ENCODE data around the gene SCAF8.
"Not testable (repeated sequence)": the region's sequence is repeated elsewhere in the genome, so short reads cannot be mapped to it uniquely, and the experiment has no call there.

SCAF8 gene

GRCh38 chr6:154806804-154807203 lies 73.6 kb downstream of the SCAF8 start:
- no peak overlapping the region for H2AK5ac ChIP-seq (ENCODE audit: low read depth, low read length)

GRCh38 chr6:154811663-154812062 lies 78.4 kb downstream of the SCAF8 start:
- not testable (repeated sequence) for H2BK5ac ChIP-seq (ENCODE audit: low read length); H2AK5ac ChIP-seq (ENCODE audit: low read depth, low read length); H3K14ac ChIP-seq (ENCODE audit: low read length); H3K18ac ChIP-seq (ENCODE audit: low read length); H3K9ac ChIP-seq (ENCODE audit: low read depth, low read length, poor library complexity); H2BK15ac ChIP-seq (ENCODE audit: low read length); H3K9me3 ChIP-seq (replicated peaks in 1 of 2; ENCODE audit: control insufficient read depth in 2 of 2, insufficient read depth in 1 of 2, low read depth in 1 of 2, low read length in 2 of 2); H3K23ac ChIP-seq (ENCODE audit: low read depth, low read length, poor library complexity); H3K79me1 ChIP-seq (ENCODE audit: low read depth, low read length); H3K4me3 ChIP-seq (ENCODE audit: low read length in 2 of 2); H3K4me2 ChIP-seq (ENCODE audit: insufficient read depth, low read length, poor library complexity, severe bottlenecking); H3K4ac ChIP-seq (ENCODE audit: low read length); H3K27me3 ChIP-seq (ENCODE audit: control insufficient read depth in 3 of 3, insufficient read depth in 3 of 3, low read depth in 1 of 3, low read length in 3 of 3); H4K91ac ChIP-seq (ENCODE audit: low read depth, low read length, poor library complexity); DNase-seq (ENCODE audit: low spot score); H3K27ac ChIP-seq (replicated peaks; ENCODE audit: low read length); H2BK12ac ChIP-seq (ENCODE audit: low read length); H4K8ac ChIP-seq (ENCODE audit: low read depth, low read length); H2BK120ac ChIP-seq (ENCODE audit: low read depth, low read length); H2AFZ ChIP-seq (ENCODE audit: low read length); H3K4me1 ChIP-seq (ENCODE audit: control insufficient read depth in 2 of 2, insufficient read depth in 1 of 2, low read depth in 1 of 2, low read length in 2 of 2)
- no CpG with 5 or more reads among the region's 3 CpGs for WGBS, 2 donors (ENCODE audit: extremely low coverage in 2 of 2, insufficient read length in 2 of 2, insufficient replicate concordance in 1 of 2)
- H3K36me3 ChIP-seq (replicated peaks in 1 of 2; ENCODE audit: control insufficient read depth in 2 of 2, insufficient read depth in 2 of 2, low read length in 2 of 2): peaks cover 17 to 98% of the 10 kb centered on the region in 2 donors

More at GRCh38 chr6:154806804-154807203, 73.6 kb downstream of the SCAF8 start:
- Histone ChIP-seq H2BK12ac (ENCODE audit: low read length) (no peak overlapping the region), H4K8ac (ENCODE audit: low read depth, low read length) (no peak overlapping the region), H3K4me2 (ENCODE audit: insufficient read depth, low read length, poor library complexity, severe bottlenecking) (no peak overlapping the region), H3K36me3 (replicated peaks in 1 of 2; ENCODE audit: control insufficient read depth in 2 of 2, insufficient read depth in 2 of 2, low read length in 2 of 2) (peaks cover 12 to 99% of the 10 kb centered on the region in 2 donors), H2BK120ac (ENCODE audit: low read depth, low read length) (no peak overlapping the region), H3K23ac (ENCODE audit: low read depth, low read length, poor library complexity) (no peak overlapping the region), H2BK15ac (ENCODE audit: low read length) (no peak overlapping the region), H4K91ac (ENCODE audit: low read depth, low read length, poor library complexity) (no peak overlapping the region), H3K79me1 (ENCODE audit: low read depth, low read length) (no peaks in the 10 kb centered on the region), H3K18ac (ENCODE audit: low read length) (no peak overlapping the region), H2AFZ (ENCODE audit: low read length) (no peak overlapping the region), H3K9me3 (replicated peaks in 1 of 2; ENCODE audit: control insufficient read depth in 2 of 2, insufficient read depth in 1 of 2, low read depth in 1 of 2, low read length in 2 of 2) (no peaks in the 10 kb centered on the region), H2BK5ac (ENCODE audit: low read length) (no peak overlapping the region), H3K9ac (ENCODE audit: low read depth, low read length, poor library complexity) (no peak overlapping the region), H3K4me1 (ENCODE audit: control insufficient read depth in 2 of 2, insufficient read depth in 1 of 2, low read depth in 1 of 2, low read length in 2 of 2) (no peaks in the 10 kb centered on the region), H3K14ac (ENCODE audit: low read length) (no peak overlapping the region), H3K27me3 (ENCODE audit: control insufficient read depth in 3 of 3, insufficient read depth in 3 of 3, low read depth in 1 of 3, low read length in 3 of 3) (no peaks in the 10 kb centered on the region), H3K4ac (ENCODE audit: low read length) (no peak overlapping the region), H3K4me3 (ENCODE audit: low read length in 2 of 2) (no peak overlapping the region), H3K27ac (replicated peaks; ENCODE audit: low read length) (no peak overlapping the region)
- DNase-seq (ENCODE audit: low spot score): no peak
- WGBS, 2 donors (ENCODE audit: extremely low coverage in 2 of 2, insufficient read length in 2 of 2, insufficient replicate concordance in 1 of 2): no CpG with 5 or more reads among the region's 3 CpGs

GRCh38 chr6:154814063-154814462 lies 80.8 kb downstream of the SCAF8 start:
- Histone ChIP-seq H2BK5ac (ENCODE audit: low read length) (no peak overlapping the region), H2BK12ac (ENCODE audit: low read length) (no peak overlapping the region), H2BK15ac (ENCODE audit: low read length) (no peak overlapping the region), H3K4me1 (ENCODE audit: control insufficient read depth in 2 of 2, insufficient read depth in 1 of 2, low read depth in 1 of 2, low read length in 2 of 2) (no peaks in the 10 kb centered on the region), H4K91ac (ENCODE audit: low read depth, low read length, poor library complexity) (no peak overlapping the region), H2AK5ac (ENCODE audit: low read depth, low read length) (no peak overlapping the region), H3K79me1 (ENCODE audit: low read depth, low read length) (no peaks in the 10 kb centered on the region), H2BK120ac (ENCODE audit: low read depth, low read length) (no peak overlapping the region), H3K9me3 (replicated peaks in 1 of 2; ENCODE audit: control insufficient read depth in 2 of 2, insufficient read depth in 1 of 2, low read depth in 1 of 2, low read length in 2 of 2) (no peaks in the 10 kb centered on the region), H3K23ac (ENCODE audit: low read depth, low read length, poor library complexity) (no peak overlapping the region), H3K14ac (ENCODE audit: low read length) (no peak overlapping the region), H2AFZ (ENCODE audit: low read length) (no peak overlapping the region), H3K36me3 (replicated peaks in 1 of 2; ENCODE audit: control insufficient read depth in 2 of 2, insufficient read depth in 2 of 2, low read length in 2 of 2) (peaks cover 13 to 98% of the 10 kb centered on the region in 2 donors), H3K4me3 (ENCODE audit: low read length in 2 of 2) (no peak overlapping the region), H3K4me2 (ENCODE audit: insufficient read depth, low read length, poor library complexity, severe bottlenecking) (no peak overlapping the region), H3K18ac (ENCODE audit: low read length) (no peak overlapping the region), H4K8ac (ENCODE audit: low read depth, low read length) (no peak overlapping the region), H3K4ac (ENCODE audit: low read length) (no peak overlapping the region), H3K9ac (ENCODE audit: low read depth, low read length, poor library complexity) (no peak overlapping the region), H3K27me3 (ENCODE audit: control insufficient read depth in 3 of 3, insufficient read depth in 3 of 3, low read depth in 1 of 3, low read length in 3 of 3) (no peaks in the 10 kb centered on the region), H3K27ac (replicated peaks; ENCODE audit: low read length) (no peak overlapping the region)
- WGBS, 2 donors (ENCODE audit: extremely low coverage in 2 of 2, insufficient read length in 2 of 2, insufficient replicate concordance in 1 of 2): no CpG with 5 or more reads among the region's 7 CpGs
- DNase-seq (ENCODE audit: low spot score): no peak

DNA sequence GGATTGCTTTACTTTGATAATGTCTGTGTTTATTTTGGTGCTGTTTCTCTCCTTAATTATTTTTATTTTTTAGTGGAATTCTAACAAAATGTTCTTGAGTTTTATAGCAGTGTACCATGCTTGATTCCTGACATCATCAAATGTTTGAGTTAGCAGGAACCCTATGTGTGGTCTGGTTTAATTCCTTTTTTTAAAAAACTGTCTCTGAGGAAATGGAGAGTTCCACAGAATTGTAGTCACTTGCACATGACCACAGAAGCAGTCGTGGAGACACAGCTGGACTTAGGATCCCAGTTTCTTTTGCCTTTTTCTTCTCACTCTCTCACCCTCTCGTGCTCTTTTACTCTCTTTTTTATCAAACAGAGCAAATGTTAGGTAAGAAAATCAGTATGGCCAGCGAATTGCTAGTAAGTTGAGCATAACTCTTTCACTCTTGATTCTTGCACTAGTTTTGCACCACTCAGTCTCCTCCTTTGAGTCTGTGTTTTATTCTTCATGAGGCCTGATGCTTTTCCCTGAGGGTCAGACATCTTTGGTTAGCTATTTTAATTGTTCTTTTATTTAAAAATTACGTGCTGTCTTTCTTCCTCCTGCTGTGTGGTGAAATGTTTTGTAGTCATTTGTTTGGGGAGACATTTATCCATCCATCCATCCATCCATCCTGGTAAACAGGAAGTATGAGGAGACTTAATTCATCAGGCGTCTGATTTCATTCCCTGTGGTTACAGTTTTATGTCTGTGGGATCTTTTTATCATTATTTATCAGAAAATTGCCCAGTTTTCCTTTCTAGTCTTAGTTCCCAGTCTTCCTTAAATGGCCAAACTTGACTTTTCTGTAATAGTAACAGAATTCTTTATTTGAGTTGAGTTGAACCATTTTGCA lies 83.0 kb downstream of the SCAF8 start:
- Histone ChIP-seq H2AFZ (ENCODE audit: low read length) (no peak overlapping the region), H4K8ac (ENCODE audit: low read depth, low read length) (no peak overlapping the region), H2AK5ac (ENCODE audit: low read depth, low read length) (no peak overlapping the region), H3K18ac (ENCODE audit: low read length) (no peak overlapping the region), H3K79me1 (ENCODE audit: low read depth, low read length) (no peaks in the 10 kb centered on the region), H2BK15ac (ENCODE audit: low read length) (no peak overlapping the region), H3K36me3 (replicated peaks in 1 of 2; ENCODE audit: control insufficient read depth in 2 of 2, insufficient read depth in 2 of 2, low read length in 2 of 2) (peaks cover 19 to 98% of the 10 kb centered on the region in 2 donors), H3K4ac (ENCODE audit: low read length) (no peak overlapping the region), H2BK120ac (ENCODE audit: low read depth, low read length) (no peak overlapping the region), H4K91ac (ENCODE audit: low read depth, low read length, poor library complexity) (no peak overlapping the region), H3K4me1 (ENCODE audit: control insufficient read depth in 2 of 2, insufficient read depth in 1 of 2, low read depth in 1 of 2, low read length in 2 of 2) (no peaks in the 10 kb centered on the region), H3K27ac (replicated peaks; ENCODE audit: low read length) (no peak overlapping the region), H3K9me3 (replicated peaks in 1 of 2; ENCODE audit: control insufficient read depth in 2 of 2, insufficient read depth in 1 of 2, low read depth in 1 of 2, low read length in 2 of 2) (no peaks in the 10 kb centered on the region), H3K4me3 (ENCODE audit: low read length in 2 of 2) (no peak overlapping the region), H3K4me2 (ENCODE audit: insufficient read depth, low read length, poor library complexity, severe bottlenecking) (no peak overlapping the region), H3K27me3 (ENCODE audit: control insufficient read depth in 3 of 3, insufficient read depth in 3 of 3, low read depth in 1 of 3, low read length in 3 of 3) (no peaks in the 10 kb centered on the region), H2BK5ac (ENCODE audit: low read length) (no peak overlapping the region), H3K14ac (ENCODE audit: low read length) (no peak overlapping the region), H3K23ac (ENCODE audit: low read depth, low read length, poor library complexity) (no peak overlapping the region), H2BK12ac (ENCODE audit: low read length) (no peak overlapping the region), H3K9ac (ENCODE audit: low read depth, low read length, poor library complexity) (no peak overlapping the region)
- DNase-seq (ENCODE audit: low spot score): no peak
- no CpG with 5 or more reads among the region's 5 CpGs for WGBS, 2 donors (ENCODE audit: extremely low coverage in 2 of 2, insufficient read length in 2 of 2, insufficient replicate concordance in 1 of 2)
